A673 (cell line): ENCODE results near the gene USP31. TPM values are rescaled to one million over a fixed set of nuclear protein-coding genes. Genes with fewer than 3 reads are reported as not detected.

Experiments used
- BruUV-seq: library from RNA; stranded (reverse); fragments of 400-500 nt; replicated peaks from 2 replicates; lab custom pipeline; 2021; lab: Mats Ljungman, UMichigan
- CTCF ChIA-PET: fragments of 300-600 bp; sonication (Branson Sonifier 250); formaldehyde crosslinking; loops from one replicate; lab custom pipeline; 2022; ENCODE audit warnings: antibody characterized with exemption; lab: Charles Lee
- POLR2A ChIA-PET: fragments of 300-600 bp; sonication (Branson Sonifier 250); formaldehyde crosslinking; loops from one replicate; lab custom pipeline; 2022; ENCODE audit warnings: antibody characterized with exemption; ENCODE audit not compliant: low non-redundant PET; lab: Charles Lee
- DNase-seq: peaks from one replicate; pipeline ENCODE4 v3.0.0-alpha.2; 2015; ENCODE audit warnings: low spot score
- H3K27ac ChIP-seq: fragments of 200-600 bp; sonication (generic); 2 replicates; pipeline ENCODE4 v1.5.1; 2016; ENCODE audit warnings: mixed run types, low read depth, mild to moderate bottlenecking, mixed read lengths, antibody characterized with exemption, low read length; ENCODE audit not compliant: poor library complexity, severe bottlenecking
- H3K27me3 ChIP-seq: fragments of 200-600 bp; sonication (generic); replicated peaks from 2 replicates; pipeline ENCODE4 v1.6.1; 2017; ENCODE audit warnings: mixed run types, low read depth, mild to moderate bottlenecking, mixed read lengths, antibody characterized with exemption, low read length; ENCODE audit not compliant: insufficient read depth, poor library complexity
- H3K36me3 ChIP-seq: fragments of 200-600 bp; sonication (generic); 2 replicates; pipeline ENCODE4 v1.6.1; 2016; ENCODE audit warnings: mixed run types, mild to moderate bottlenecking, mixed read lengths, antibody characterized with exemption, low read length; ENCODE audit not compliant: insufficient read depth, poor library complexity, severe bottlenecking
- H3K4me1 ChIP-seq: fragments of 200-600 bp; sonication (generic); 2 replicates; pipeline ENCODE4 v1.6.1; 2017; ENCODE audit warnings: mixed run types, mild to moderate bottlenecking, mixed read lengths, antibody characterized with exemption, low read length; ENCODE audit not compliant: insufficient read depth, poor library complexity, severe bottlenecking
- H3K4me3 ChIP-seq: fragments of 200-600 bp; sonication (generic); 2 replicates; pipeline ENCODE4 v1.5.1; 2016; ENCODE audit warnings: low read depth, mixed run types, mild to moderate bottlenecking, mixed read lengths, low read length; ENCODE audit not compliant: poor library complexity, severe bottlenecking
- H3K9me3 ChIP-seq: fragments of 200-600 bp; sonication (generic); 2 replicates; pipeline ENCODE4 v1.6.1; 2016; ENCODE audit warnings: mixed run types, low read depth, mild to moderate bottlenecking, mixed read lengths, antibody characterized with exemption, low read length; ENCODE audit not compliant: poor library complexity, severe bottlenecking
- EZH2 ChIP-seq: fragments of 200-600 bp; sonication (generic); IDR thresholded peaks from 2 replicates; pipeline ENCODE4 v1.6.1; 2017; ENCODE audit warnings: borderline replicate concordance, low read depth, mild to moderate bottlenecking, mixed read lengths, antibody characterized with exemption, low read length; ENCODE audit not compliant: poor library complexity, severe bottlenecking
- intact Hi-C: fragments of 100-400 bp; cut with micrococcal nuclease; formaldehyde crosslinking; loops from one replicate; pipeline ENCODE4 v1.10.0; 2022; ENCODE audit not compliant: unreplicated experiment
- total RNA-seq: library from RNA; stranded (reverse); gene quantifications from 2 replicates; pipeline ENCODE4 v1.2.3, GENCODE V29; 2021
- TF ChIP-seq, protein P1 (sequence below): fragments of 300-800, 200-600 bp; sonication (generic); conservative IDR thresholded peaks from 2 replicates; pipeline ENCODE4 v1.5.1; 2017; ENCODE audit warnings: low read depth, mild to moderate bottlenecking, antibody characterized with exemption, low read length, moderate library complexity, mixed read lengths

Gene USP31
- total RNA-seq, 1 experiment from 2014 or later = 34.4 TPM

DNA sequence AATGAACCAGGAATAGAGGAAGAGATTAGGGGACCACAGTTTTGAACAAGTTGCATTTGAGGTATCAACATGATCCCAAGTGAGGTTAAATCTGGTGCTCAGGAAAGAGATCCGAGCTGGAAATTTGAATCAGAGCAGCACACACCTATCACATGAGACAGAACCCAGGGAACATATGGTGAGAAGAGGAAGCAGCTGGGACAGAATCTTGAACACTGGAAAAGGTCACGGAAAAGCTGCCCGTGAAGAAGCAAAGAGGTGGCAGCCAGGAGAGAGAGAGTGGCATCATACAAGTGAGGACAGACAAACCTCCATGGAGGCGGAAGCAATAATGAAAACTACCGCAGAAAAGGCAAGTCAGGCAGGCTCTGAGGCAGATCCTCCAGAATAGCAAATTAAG is 36.1 kb downstream of the USP31 start:
- Histone ChIP-seq H3K36me3 (no peaks in the 10 kb centered on the region), H3K27me3 (no peaks in the 10 kb centered on the region), H3K27ac (no peak overlapping the region), H3K4me1 (peaks cover 15% of the 10 kb centered on the region), H3K9me3 (peaks cover 6% of the 10 kb centered on the region), H3K4me3 (no peak overlapping the region)
- POLR2A ChIA-PET = interaction anchor here (0.7 kb wide), 1 partner anchor 45 kb away, joined by 3 read pairs; no protein-coding TSS in a partner anchor
- DNase-seq = no peak
- intact Hi-C loops = no loop called here
- CTCF ChIA-PET = no interaction called here
- TF ChIP-seq EZH2 = no peak
- TF ChIP-seq, protein P1, sequence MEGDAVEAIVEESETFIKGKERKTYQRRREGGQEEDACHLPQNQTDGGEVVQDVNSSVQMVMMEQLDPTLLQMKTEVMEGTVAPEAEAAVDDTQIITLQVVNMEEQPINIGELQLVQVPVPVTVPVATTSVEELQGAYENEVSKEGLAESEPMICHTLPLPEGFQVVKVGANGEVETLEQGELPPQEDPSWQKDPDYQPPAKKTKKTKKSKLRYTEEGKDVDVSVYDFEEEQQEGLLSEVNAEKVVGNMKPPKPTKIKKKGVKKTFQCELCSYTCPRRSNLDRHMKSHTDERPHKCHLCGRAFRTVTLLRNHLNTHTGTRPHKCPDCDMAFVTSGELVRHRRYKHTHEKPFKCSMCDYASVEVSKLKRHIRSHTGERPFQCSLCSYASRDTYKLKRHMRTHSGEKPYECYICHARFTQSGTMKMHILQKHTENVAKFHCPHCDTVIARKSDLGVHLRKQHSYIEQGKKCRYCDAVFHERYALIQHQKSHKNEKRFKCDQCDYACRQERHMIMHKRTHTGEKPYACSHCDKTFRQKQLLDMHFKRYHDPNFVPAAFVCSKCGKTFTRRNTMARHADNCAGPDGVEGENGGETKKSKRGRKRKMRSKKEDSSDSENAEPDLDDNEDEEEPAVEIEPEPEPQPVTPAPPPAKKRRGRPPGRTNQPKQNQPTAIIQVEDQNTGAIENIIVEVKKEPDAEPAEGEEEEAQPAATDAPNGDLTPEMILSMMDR = no peak
- BruUV-seq = no TSS peak

DNA sequence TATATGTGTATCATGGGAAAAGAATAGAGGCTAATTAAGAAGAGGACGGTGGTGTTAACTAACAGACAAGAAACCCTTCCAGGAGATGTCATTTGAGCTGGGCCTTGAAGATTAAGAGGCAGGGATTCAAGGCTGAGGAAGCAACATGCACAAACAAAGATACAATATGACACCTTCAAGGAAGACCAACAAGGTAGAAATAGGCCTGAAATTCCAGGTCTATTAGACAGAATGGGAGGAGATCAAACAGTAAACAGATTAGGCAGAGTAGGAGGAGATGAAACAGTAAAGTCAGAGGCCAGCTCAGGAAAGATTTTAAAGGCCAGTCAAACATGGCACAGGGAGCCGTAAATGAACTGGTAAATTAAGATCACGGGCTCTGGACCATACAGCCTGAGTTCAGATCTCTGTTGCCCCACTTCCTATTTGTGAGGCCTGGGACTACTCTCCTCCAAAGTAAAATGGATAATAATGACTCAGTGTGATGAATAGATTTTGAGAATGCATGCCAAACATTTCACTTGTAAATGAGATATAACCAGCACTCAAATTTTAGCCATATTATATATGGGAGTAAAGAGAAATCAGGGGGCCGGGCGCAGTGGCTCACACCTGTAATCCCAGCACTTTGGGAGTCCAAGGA is 38.9 kb downstream of the USP31 start:
- no peaks in the 10 kb centered on the region for H3K27me3 ChIP-seq
- intact Hi-C loops = no loop called here
- DNase-seq = no peak
- ChIA-PET POLR2A (no interaction called here), CTCF (no interaction called here)
- no peak overlapping the region for H3K4me3 ChIP-seq
- H3K4me1 ChIP-seq = peaks cover 4% of the 10 kb centered on the region
- H3K27ac ChIP-seq = no peak overlapping the region
- H3K9me3 ChIP-seq = peaks cover 6% of the 10 kb centered on the region
- no TSS peak for BruUV-seq
- peaks cover 11% of the 10 kb centered on the region for H3K36me3 ChIP-seq
- TF ChIP-seq, protein P1 = no peak
- no peak for TF ChIP-seq EZH2

DNA sequence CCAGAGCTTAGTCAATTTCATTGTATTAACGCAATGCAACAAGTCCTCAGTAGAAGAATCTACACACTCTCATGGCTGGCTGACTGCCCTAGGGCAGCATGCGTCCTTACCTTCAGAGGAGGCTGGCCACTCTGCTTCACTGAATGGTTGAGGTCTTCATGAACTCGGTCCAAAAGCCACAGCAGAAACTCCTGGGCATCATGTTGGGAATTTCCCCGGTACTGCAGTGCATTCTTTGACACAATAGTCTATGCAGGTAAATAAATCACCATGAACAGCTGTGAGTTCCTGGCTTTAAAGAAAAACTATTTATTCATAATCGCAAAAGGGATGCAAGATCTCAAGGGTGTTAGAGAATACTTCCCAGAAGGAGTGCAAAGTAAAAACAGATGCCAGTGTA is 41.3 kb downstream of the USP31 start:
- BruUV-seq = no TSS peak
- intact Hi-C loops = no loop called here

More for the DNA sequence above, 41.3 kb downstream of the USP31 start:
- no peak for DNase-seq
- H3K4me3 ChIP-seq = no peak overlapping the region
- peaks cover 6% of the 10 kb centered on the region for H3K9me3 ChIP-seq
- no peaks in the 10 kb centered on the region for H3K4me1 ChIP-seq
- H3K27ac ChIP-seq = no peak overlapping the region
- TF ChIP-seq, protein P1 = no peak
- no peak for TF ChIP-seq EZH2
- ChIA-PET POLR2A (no interaction called here), CTCF (interaction anchor here (0.6 kb wide), 1 partner anchor 219 kb away, joined by 5 read pairs; no protein-coding TSS in a partner anchor)
- H3K36me3 ChIP-seq = peaks cover 11% of the 10 kb centered on the region
- H3K27me3 ChIP-seq = no peaks in the 10 kb centered on the region
